ENCODE data around the gene SLC2A9. TPM values are rescaled to one million over a fixed set of nuclear protein-coding genes. Genes with fewer than 3 reads are reported as not detected.

The SLC2A9 gene
- total RNA-seq, 3 donors from 2014 or later = 6.2 to 10.7 (median 9.5) TPM

DNA sequence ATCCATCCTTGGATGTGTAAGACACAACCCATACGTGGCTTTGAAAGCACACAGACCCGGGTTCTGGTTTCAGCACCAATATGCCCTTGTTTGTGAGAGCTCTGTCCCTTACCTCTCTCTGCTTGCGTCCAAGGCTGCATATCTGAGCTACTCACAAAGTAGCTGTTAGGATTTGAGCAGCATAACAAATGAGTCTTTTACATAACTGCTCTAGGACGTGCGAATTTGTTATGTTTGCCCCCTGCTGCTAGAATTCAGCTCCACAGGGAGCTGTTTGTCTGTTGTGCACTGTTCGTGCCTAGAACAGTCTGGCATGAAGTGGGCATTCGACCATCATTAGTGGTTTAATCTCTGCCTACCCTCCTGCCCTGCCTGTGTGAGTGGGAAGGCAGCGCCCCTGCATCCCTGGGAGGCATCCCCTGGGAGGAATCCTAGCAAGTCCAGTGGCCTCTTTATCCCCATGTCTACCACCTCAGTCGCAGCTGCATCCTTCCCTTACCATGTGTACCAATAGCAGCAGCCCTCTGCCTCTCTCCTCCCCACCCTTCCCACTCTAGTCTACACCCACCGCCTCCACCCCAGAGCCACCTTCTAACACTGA is 42.1 kb downstream of the SLC2A9 start:
- Histone ChIP-seq H3K4me3 (no peak overlapping the region), H3K4me1 (no peaks in the 10 kb centered on the region), H3K36me3 (no peaks in the 10 kb centered on the region), H3K27me3 (no peaks in the 10 kb centered on the region), H3K27ac (no peak overlapping the region), H3K9me3 (no peaks in the 10 kb centered on the region)
- TF ChIP-seq, protein P1, sequence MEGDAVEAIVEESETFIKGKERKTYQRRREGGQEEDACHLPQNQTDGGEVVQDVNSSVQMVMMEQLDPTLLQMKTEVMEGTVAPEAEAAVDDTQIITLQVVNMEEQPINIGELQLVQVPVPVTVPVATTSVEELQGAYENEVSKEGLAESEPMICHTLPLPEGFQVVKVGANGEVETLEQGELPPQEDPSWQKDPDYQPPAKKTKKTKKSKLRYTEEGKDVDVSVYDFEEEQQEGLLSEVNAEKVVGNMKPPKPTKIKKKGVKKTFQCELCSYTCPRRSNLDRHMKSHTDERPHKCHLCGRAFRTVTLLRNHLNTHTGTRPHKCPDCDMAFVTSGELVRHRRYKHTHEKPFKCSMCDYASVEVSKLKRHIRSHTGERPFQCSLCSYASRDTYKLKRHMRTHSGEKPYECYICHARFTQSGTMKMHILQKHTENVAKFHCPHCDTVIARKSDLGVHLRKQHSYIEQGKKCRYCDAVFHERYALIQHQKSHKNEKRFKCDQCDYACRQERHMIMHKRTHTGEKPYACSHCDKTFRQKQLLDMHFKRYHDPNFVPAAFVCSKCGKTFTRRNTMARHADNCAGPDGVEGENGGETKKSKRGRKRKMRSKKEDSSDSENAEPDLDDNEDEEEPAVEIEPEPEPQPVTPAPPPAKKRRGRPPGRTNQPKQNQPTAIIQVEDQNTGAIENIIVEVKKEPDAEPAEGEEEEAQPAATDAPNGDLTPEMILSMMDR (IDR thresholded peaks at IDR 0.05) = no peak
- TF ChIP-seq POLR2AphosphoS5 (IDR thresholded peaks at IDR 0.05) (no peak), POLR2A (IDR thresholded peaks at IDR 0.05) (no peak)
- DNase-seq (ENCODE audit: low spot score in 2 of 2) = no peak
- intact Hi-C loops (cut with DNase I; ENCODE audit: low total_unique reads) = no loop called here

DNA sequence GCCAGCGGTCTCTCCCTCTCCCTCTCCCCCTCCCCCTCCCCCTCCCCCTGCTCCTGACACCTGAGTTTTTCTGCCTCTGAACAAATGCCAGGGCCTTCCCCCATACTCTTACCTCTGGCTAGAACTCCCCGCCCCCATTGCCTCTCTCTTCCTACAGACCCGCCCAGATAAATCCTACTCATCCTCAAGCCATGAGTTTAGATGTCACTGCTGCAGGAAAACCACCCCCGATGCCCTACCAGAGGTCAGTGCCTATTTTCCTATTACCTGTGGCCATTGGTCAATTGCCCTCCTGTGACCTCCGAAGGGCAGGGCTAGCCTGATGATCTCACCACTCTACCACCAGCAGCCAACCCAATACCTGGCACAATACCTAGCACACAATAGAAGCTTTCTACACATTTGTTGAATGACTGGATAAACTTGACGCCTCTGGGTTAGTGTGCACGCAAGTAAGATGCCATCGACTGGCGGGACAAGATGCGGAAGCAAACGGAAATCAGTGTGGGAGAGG is 43.7 kb downstream of the SLC2A9 start:
- Histone ChIP-seq H3K36me3 (no peaks in the 10 kb centered on the region), H3K4me1 (no peaks in the 10 kb centered on the region), H3K27ac (no peak overlapping the region), H3K27me3 (no peaks in the 10 kb centered on the region), H3K9me3 (no peaks in the 10 kb centered on the region), H3K4me3 (no peak overlapping the region)
- TF ChIP-seq POLR2A (IDR thresholded peaks at IDR 0.05) (no peak), POLR2AphosphoS5 (IDR thresholded peaks at IDR 0.05) (no peak)
- TF ChIP-seq, protein P1 (IDR thresholded peaks at IDR 0.05) = no peak
- intact Hi-C loops (cut with DNase I; ENCODE audit: low total_unique reads) = no loop called here
- no peak for DNase-seq (ENCODE audit: low spot score in 2 of 2)

DNA sequence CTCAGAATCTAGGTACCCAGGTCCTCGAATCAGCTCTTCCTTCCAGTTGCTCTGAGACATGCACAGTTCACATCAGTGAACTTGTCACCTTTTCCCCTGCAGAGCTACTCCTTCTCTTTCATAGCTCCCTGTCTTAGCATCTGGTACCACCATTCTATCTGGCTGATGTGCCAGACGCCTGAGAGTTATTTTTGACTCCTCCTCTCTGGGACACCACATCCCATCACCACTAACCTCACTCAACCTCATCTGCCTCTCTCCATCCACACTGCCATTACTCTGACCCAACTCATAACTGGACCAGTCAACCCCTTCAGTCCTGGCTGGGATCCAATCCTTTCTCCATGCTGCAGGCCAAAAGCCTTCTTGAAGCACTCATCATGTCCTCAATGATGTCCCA is 44.5 kb downstream of the SLC2A9 start:
- Histone ChIP-seq H3K4me3 (no peak overlapping the region), H3K36me3 (no peaks in the 10 kb centered on the region), H3K27ac (no peak overlapping the region), H3K9me3 (no peaks in the 10 kb centered on the region), H3K27me3 (no peaks in the 10 kb centered on the region), H3K4me1 (no peaks in the 10 kb centered on the region)
- no peak for DNase-seq (ENCODE audit: low spot score in 2 of 2)
- intact Hi-C loops (cut with DNase I; ENCODE audit: low total_unique reads) = no loop called here
- TF ChIP-seq POLR2A (IDR thresholded peaks at IDR 0.05) (no peak), POLR2AphosphoS5 (IDR thresholded peaks at IDR 0.05) (no peak)
- TF ChIP-seq, protein P1 (IDR thresholded peaks at IDR 0.05) = no peak

DNA sequence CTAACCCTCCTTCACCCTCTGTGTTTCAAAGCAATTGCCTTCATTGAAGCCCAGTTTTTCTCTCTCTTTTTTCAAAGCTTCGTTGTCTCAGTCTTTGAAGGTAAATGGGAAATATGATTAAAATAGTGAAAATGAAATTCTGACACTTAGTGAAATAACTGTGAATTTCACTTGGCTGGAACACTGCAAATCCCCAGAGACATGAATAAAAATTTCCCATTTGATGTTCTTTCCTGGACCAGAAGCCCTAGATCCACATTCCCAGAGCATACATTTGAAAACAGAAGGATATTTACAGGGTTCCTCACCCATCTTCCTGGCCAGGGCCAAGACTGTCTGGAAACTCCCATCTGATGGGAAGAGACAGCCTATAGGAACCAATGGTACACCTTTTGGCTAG is 45.0 kb downstream of the SLC2A9 start:
- intact Hi-C loops (cut with DNase I; ENCODE audit: low total_unique reads) = no loop called here
- no peaks in the 10 kb centered on the region for H3K36me3 ChIP-seq
- no peaks in the 10 kb centered on the region for H3K27me3 ChIP-seq
- H3K4me3 ChIP-seq = no peak overlapping the region
- no peak for DNase-seq (ENCODE audit: low spot score in 2 of 2)
- no peaks in the 10 kb centered on the region for H3K4me1 ChIP-seq
- TF ChIP-seq POLR2AphosphoS5 (IDR thresholded peaks at IDR 0.05) (no peak), POLR2A (IDR thresholded peaks at IDR 0.05) (no peak)
- TF ChIP-seq, protein P1 (IDR thresholded peaks at IDR 0.05) = no peak
- no peaks in the 10 kb centered on the region for H3K9me3 ChIP-seq
- no peak overlapping the region for H3K27ac ChIP-seq

DNA sequence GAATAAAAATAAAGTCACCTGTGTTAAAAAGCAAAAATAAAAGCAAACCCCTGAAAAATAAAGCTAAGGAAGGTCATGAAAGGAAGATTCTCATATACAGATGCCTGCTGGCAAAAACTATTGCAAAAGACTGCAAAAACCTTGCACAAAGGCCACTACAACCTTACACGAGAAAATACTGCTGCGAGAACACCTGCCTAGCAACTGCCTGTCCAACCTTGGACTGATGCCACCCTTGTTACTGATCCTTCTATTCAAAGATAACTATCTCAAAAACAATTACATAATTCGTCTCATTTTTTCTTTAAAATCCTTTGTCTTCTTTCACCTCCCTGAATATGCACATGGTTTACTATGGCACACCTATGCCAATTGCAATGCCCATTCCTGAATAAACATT is 49.6 kb downstream of the SLC2A9 start:
- TF ChIP-seq, protein P1 (IDR thresholded peaks at IDR 0.05) = no peak
- TF ChIP-seq POLR2A (IDR thresholded peaks at IDR 0.05) (no peak), POLR2AphosphoS5 (IDR thresholded peaks at IDR 0.05) (no peak)
- DNase-seq (ENCODE audit: low spot score in 2 of 2) = no peak
- no peaks in the 10 kb centered on the region for H3K4me1 ChIP-seq
- H3K9me3 ChIP-seq = no peaks in the 10 kb centered on the region
- no peaks in the 10 kb centered on the region for H3K27me3 ChIP-seq
- no peaks in the 10 kb centered on the region for H3K36me3 ChIP-seq
- H3K27ac ChIP-seq = no peak overlapping the region
- H3K4me3 ChIP-seq = no peak overlapping the region
- intact Hi-C loops (cut with DNase I; ENCODE audit: low total_unique reads) = no loop called here
